Testis (tissue), 2 donors: ENCODE results near the gene TSPYL4.

ENCODE experiments used
- CTCF ChIP-seq, 3 experiments: fragments of 450-650 bp in 2 of 3; fragments of 200-600 bp in 1 of 3; sonication (generic) in 1 of 3; IDR thresholded peaks; one replicate each; pipeline ENCODE4 v1.5.1; 2016 to 2019; ENCODE audit warnings: antibody characterized with exemption in 3 of 3, mild to moderate bottlenecking in 2 of 3, moderate library complexity in 1 of 3
- POLR2A ChIP-seq: fragments of 450-650 bp; IDR thresholded peaks from one replicate; pipeline ENCODE4 v1.6.1; 2017; ENCODE audit warnings: antibody characterized with exemption, mild to moderate bottlenecking, moderate library complexity

- TF ChIP-seq CTCF (IDR thresholded peaks at IDR 0.05) (no peak), POLR2A (no peak)
Measured at GRCh38 chr6:116298273-116298672, 44.4 kb upstream of the TSPYL4 start.
